C1 segment of cervical spinal cord (tissue), 14 donors: Measurements from ENCODE around the gene TNNT2.
A peak's percentile ranks its signal among the peaks of the same experiment; 100 is the strongest.

Experiments
- DNase-seq, 14 donors: peaks; one replicate each; lab custom pipeline; 2025; lab: John Stamatoyannopoulos, UW

The TNNT2 gene

DNA sequence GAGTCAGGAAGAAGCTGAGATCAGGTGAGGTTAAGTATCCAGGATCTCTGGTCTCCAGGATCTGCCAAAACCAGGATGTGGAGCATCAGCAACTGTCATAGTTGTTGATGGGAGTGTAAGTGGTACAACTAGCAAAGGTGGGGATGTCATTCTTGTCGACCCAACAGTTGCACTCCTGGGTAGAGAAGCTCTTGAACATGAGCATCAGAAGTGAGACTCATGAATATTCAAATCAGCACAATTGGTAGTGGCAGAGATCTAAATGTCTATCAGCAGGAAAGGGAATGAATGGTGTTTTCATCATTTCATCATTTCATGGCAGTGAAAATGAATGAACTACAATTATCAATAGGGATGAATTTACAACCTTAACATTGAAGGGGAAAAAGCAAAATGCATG lies 25.9 kb upstream of the TNNT2 start:
- no peak for DNase-seq

DNA sequence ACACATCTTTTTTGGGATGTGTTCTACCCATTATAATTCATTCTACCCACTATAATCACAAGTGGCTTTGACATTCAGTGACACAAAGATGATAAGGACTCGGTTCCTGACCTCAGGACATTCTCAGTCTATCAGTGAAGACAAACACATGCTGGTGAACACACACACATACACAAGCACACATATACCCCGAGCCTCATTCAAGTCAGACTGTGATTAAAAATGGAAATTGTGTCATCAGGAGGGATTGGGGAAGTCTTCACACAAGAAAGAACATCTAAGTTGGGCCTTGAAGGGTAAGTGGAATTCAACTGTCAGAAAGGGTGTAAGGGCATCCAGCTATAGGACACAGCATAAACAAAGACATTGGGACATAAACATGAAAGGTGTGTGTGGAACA lies 24.2 kb upstream of the TNNT2 start:
- DNase-seq: no peak

GRCh38 chr1:201400852-201401230 lies 23.4 kb upstream of the TNNT2 start:
- DNase-seq: no peak

DNA sequence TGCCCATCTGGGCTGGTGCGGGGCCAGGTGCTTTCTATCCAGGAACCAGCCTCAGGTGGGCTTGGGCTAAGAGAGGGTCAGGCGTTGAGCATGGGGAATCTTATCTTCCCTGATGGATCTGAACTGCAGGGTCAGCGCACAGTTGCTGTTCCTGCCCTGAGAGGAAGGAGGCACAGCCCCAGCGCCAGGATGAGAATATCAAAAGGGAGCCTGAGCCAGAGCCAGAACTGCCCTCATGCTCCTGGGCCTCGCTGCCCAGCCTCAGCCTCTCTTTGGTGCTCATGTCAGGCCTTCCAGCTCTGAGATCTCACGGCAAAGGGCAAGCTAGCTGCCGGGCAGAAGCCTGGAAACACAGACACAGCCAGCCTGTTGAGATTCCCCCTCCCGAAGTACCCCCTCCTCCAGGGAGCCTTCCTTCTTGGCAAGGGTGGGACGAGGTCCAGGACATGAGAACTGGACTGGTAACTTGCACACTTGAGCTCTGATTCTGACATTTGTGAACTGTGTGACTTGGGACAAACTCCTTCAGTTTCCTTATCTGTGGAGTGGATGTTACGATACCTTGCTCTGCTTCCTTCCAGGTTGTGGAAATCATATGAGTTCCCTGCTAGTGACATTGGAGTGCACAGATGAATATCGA lies 22.9 kb upstream of the TNNT2 start:
- DNase-seq: no peak

DNA sequence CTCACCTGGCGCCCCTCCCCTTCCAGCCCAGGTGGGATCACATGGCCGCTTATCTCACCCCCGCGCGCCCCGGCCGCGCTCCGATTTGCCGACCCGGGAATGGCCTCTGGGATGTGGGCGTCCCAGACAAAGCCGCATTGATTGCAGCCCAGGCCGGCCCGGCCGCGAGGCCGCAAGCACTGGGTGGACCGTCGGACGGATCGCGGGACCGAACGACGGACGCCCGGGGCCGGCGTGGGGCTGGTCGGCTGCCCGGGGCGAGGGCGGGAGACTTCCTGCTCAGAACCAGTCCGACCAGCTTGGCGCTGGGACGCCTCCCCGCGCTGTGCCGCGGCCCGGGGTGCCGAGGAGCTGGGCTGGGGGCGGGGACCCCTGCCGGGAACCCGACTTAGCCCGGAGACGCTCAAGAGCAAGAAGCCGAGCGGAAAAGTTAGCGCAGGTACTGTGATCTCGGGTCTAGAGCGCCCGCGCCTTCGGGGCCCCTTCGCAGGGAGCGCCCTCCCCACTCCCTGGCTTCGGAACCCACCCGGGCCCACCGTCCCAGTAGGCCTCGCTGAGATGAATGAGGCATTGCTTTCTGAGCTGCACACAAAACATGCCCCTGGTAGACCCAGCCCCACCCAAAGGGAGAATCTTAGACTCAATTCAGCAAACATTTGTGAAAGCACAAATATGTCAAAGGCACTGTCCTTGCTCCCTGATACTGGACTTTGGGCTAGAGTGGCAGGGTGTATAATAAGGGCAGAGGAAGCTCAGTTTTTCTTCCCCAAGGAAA lies 22.1 kb upstream of the TNNT2 start:
- DNase-seq: no peak

DNA sequence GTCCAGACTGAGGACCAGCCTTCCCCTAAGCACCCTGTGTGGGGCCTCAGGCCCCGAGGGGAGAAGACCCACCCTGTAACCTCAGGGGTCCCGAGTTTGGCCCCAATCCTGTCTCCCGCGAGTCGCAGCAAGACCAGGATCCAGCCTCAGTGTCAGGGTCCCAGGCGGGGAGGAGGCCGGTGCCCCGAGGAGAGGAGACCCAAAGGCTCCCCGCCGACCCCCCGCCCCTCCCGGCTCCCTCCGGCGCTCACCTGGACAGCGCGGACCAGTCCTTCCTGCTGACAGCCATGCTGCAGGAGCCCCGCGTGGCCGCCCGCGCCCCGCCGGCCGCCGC lies 21.5 kb upstream of the TNNT2 start, which contains the start of gene LAD1:
TSS of gene LAD1 (minus strand) at position 307 of the 334 bp plus-strand sequence. CDS start at position 289, 18 bp downstream.
- DNase-seq: no peak

- no peak for DNase-seq
These were observed 20.2 kb upstream of the TNNT2 start for GRCh38 chr1:201397675-201398074.

GRCh38 chr1:201396861-201397464 lies 19.5 kb upstream of the TNNT2 start:
- DNase-seq: no peak

DNA sequence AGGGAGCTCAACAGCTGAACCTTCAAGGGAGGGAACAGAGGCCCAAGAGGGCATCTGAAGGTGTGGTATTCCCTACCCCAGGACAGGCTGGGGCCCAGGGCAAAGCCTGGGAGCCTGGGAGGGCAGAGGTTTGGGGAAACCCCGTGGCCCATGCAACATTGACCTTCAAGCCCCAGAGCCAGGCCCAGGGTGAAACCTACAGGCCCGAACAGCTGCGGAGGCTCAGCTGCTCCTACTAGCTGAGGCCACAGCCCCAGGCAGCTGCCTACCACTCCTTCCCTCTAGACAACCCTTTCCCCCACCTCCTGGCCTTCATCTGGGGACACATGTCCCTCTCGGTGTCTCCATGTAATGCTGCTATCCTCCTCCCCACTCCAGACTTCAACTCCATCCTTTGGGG lies 18.5 kb upstream of the TNNT2 start:
- DNase-seq: no peak

- DNase-seq: no peak
These were observed 17.1 kb upstream of the TNNT2 start for GRCh38 chr1:201394591-201394990.

DNA sequence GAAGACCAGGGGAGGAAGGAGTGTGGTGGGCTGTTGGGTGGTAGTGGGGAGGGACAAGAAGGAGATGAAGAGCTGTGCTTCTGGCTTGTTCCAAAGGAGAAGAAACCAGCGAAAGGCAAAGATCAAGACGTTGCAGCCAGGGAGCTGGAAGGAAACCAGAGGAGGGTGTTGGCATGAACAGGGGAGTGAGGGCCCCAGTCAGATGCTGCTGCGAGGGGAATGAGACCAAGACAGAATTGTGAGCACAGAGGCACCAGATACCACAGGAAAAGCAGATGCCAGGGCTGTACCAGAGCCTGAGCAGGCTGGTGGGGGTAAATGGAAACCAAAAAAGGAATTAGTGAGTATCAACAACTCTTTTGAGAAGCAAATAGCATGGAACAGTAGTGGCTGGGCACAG lies 15.6 kb upstream of the TNNT2 start:
- no peak for DNase-seq

DNA sequence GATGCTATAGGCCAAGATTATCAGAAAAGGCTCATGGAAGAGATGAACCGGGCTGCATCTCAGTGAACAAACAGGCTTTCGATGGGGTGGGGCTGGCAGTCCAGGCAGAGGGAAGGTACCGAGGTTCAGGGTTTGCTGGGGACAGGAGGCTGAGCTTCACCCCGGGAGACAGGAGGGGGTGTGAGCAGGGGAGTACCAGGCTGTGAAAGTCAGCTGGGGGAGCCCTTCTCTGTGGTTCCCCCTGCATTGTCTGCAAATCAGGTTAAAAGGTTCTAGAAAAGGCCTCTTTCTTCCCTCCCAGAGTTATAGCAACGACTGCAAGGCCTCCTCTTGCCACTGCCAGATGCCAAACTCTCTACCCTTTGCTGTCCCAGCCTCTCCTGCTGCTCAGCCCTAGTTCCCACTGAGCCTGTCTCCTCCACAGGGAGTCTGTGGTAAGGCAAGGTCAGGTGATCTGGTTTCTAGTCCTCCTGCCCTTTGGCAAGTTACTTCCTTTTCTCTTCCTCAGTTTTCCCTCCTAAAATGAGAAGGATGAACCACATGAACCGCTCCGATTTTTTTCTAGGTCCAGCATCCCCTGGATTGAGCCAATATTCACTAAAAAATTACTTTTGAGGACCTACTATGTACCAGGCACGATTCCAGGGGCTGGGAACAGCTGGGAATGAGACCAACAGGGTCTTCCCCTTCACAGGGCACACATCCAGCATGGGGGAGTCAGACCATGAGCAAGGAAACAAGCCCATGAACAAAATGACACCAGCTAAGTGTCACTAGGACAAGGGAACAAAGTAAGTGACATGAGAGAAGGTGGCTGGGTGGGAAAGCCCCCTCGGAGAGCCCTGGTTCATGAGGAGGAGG lies 14.4 kb upstream of the TNNT2 start:
- DNase-seq: no peak

DNA sequence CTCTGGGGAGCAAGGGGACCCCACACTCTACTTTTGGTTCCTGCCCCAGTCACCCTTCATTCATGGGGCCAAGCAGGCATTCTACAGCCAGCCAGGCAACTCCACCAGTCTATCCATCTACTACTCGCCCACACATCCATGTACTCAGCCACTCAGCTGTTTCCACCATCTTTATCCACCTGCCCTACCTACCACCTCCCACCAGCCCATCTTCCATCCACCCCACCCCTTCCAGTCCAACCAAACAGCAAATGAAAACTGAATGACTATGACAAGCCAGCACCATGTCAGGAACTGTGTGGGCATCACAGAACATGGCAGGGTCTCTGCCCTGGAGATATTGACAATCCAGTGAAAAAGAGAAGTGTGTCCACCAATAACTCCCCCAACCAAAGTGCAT lies 13.7 kb upstream of the TNNT2 start:
- no peak for DNase-seq

- no peak for DNase-seq
These were observed 11.6 kb upstream of the TNNT2 start for GRCh38 chr1:201389051-201389450.

DNA sequence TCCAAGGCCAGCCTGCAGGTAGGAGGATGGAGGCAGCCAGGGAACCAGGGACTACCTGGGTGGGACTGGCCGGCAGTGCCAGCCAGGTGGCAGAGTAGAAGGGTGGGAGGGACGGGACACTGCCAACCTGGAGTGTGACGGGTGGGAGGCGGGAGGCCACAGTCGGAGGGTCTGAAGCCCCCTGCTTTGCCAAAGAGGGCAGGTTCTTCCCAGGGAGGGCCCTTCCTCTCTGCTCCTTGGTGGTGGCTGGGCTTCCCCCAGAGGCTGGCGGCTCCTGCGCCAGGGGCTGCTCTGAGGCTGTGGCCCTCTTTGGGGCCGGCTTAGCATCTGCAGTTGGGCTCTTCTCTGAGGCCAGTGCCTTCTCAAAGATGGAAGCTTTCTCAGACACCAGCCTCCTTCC lies 8.7 kb upstream of the TNNT2 start:
- no peak for DNase-seq

- DNase-seq: peak in 2 of 14 donors; percentile 8
These were observed 7.9 kb upstream of the TNNT2 start for GRCh38 chr1:201385299-201385891.

DNA sequence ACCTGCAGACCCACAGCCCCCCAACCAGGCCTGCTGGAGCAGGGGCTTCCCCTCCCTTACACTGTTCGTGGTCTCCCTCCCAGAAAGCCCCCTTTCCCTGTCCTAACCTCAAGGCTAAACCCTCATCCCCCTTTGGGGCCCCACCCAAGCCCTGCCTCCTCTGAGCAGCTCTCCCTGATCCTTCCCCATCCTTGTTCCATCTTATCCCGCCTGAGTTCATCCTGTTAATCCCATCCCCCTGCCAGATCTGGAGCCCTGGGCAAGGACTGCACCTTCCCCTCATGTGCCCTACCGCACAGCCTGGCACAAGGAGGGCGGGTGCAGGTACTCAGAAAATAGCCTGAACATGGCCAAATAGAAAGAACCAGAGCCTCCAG lies 6.9 kb upstream of the TNNT2 start:
- no peak for DNase-seq

- no peak for DNase-seq
These were observed 6.3 kb upstream of the TNNT2 start for GRCh38 chr1:201383647-201384405.

DNA sequence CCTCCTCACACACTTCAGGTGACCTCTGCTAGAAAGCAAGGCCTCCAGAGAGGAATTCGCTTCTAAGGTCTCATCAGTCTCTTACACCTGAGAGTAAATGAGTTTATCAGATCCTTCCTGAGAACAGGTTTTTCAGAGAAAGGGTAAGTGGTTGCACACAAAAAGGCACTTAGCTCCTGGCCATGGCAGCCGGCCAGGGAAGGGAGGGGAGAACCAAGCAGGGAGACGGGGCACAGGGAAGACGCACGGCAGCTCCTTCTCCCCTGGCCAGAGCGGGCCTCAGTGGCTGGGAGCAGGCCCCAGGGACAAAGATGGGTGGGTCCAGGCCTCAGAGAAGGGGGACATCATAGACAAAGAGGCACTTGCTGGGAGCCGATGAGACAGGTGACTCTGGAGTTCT lies 3.6 kb upstream of the TNNT2 start:
- no peak for DNase-seq

DNA sequence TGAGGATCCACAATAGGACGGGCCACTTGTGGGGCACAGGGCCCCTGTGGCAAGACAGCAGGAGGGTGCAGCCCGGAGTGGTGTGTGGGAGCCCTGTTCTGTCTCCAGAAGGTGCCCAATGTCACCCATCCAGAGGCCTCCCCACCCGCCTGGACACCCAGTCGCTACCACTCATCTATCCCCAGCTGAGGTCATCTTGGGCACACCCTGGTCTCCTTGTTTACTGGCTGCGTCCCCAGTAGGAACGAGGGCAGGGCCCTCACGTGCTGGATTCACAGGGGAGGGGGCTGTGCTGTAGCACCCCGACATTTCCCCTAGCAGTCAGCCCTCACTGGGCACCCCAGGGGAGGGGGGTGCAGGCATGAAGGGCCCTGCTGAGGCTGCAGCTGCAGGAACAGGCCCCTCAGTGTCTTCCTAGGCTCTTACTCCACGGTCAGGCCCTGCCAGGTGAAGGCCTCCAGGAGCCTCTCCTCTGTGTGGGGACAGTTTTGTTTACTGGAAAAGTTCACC lies 2.3 kb upstream of the TNNT2 start:
- no peak for DNase-seq

DNA sequence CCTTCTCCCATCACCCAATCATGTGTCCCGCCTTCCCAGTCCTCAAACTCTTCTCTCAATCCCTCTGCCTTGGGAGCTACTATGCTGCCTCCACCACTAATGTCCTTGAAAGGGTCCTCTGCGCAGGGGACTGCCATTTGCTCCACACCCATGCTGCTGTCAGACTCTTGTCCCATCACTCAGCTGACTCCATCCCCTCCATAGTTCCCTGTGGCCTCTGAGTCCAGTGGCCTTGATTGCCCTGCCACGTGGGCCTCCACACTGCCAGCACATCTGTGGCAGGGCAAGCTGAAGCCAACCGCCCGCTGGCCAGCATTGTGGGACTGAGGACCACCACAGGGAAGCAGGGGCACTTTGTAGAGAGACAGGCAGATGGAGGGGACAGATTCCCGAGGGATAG lies 1.3 kb upstream of the TNNT2 start:
- no peak for DNase-seq
